Measurements from ENCODE around the gene TRRAP. TPM values are rescaled to one million over a fixed set of nuclear protein-coding genes. Genes with fewer than 3 reads are reported as not detected.

TRRAP gene
- total and polyA plus RNA-seq, 2 of the 8 experiments (the other 6 are each of a cell fraction or from before 2014, with no cell fraction given): 21.7 to 48.6 TPM

GRCh38 chr7:99028261-99028973 lies 150.1 kb downstream of the TRRAP start:
- no peak overlapping the region for H2BK20ac ChIP-seq (ENCODE audit: low read length)
- H3K27me3 ChIP-seq (replicated peaks in 1 of 4; ENCODE audit: control insufficient read depth in 3 of 4, extremely low read depth in 1 of 4, insufficient read depth in 3 of 4, low read length in 3 of 4): no peaks in the 10 kb centered on the region
- no peak for DNase-seq (ENCODE audit: low read depth in 1 of 2, low spot score in 2 of 2)
- no peak for TF ChIP-seq TCF12 (IDR thresholded peaks at IDR 0.05; ENCODE audit: low read depth, low read length)
- no peak for TF ChIP-seq PHF8 (conservative IDR thresholded peaks at IDR 0.05; ENCODE audit: low read depth, low read length)
- no peak for TF ChIP-seq USF2 (IDR thresholded peaks at IDR 0.05; ENCODE audit: low read length)
- no peak for TF ChIP-seq SUZ12 (IDR thresholded peaks at IDR 0.05; ENCODE audit: low read length)
- no peak for TF ChIP-seq RFX5 (IDR thresholded peaks at IDR 0.05; ENCODE audit: borderline replicate concordance, low read depth, low read length)
- TF ChIP-seq ZNF274 (IDR thresholded peaks at IDR 0.05; ENCODE audit: borderline replicate concordance, extremely low read depth, low read length): no peak
- TF ChIP-seq CHD2 (IDR thresholded peaks at IDR 0.05; ENCODE audit: low read length): no peak
- no peak for TF ChIP-seq JUN (IDR thresholded peaks at IDR 0.05; ENCODE audit: low read depth, low read length)
- TF ChIP-seq YY1 (IDR thresholded peaks at IDR 0.05; ENCODE audit: low read depth, low read length): no peak
- no peak for TF ChIP-seq MAX (IDR thresholded peaks at IDR 0.05)
- no peak for TF ChIP-seq CREB1 (IDR thresholded peaks at IDR 0.05)

More at GRCh38 chr7:99028261-99028973, 150.1 kb downstream of the TRRAP start:
- no peak overlapping the region for H3K9ac ChIP-seq (replicated peaks in 1 of 4; ENCODE audit: extremely low read depth in 1 of 4, low read depth in 3 of 4, low read length in 3 of 4)
- H4K5ac ChIP-seq (ENCODE audit: insufficient read length, low read depth, low read length): no peak overlapping the region
- no peaks in the 10 kb centered on the region for H3K79me2 ChIP-seq (ENCODE audit: control insufficient read depth in 1 of 2, insufficient read depth in 2 of 2, low read length in 2 of 2)
- 94% methylated on average over 25 of the region's 27 CpGs; no CpG with 5 or more reads in 1 of the 2 experiments for WGBS, 2 experiments (ENCODE audit: extremely low coverage in 1 of 2, insufficient coverage in 1 of 2, insufficient read length in 1 of 2, insufficient replicate concordance in 2 of 2, low coverage in 1 of 2, low lambda C conversion rate in 2 of 2, missing lambda C conversion rate in 1 of 2)
- H3K36me3 ChIP-seq (ENCODE audit: control insufficient read depth in 2 of 4, insufficient read depth in 4 of 4, low read length in 3 of 4): peaks cover 20 to 51% (median 33%) of the 10 kb centered on the region in 4 experiments
- no peak overlapping the region for H3K18ac ChIP-seq (ENCODE audit: extremely low read depth, low read length)
- ChIA-PET CTCF (ENCODE audit: partially characterized antibody) (interaction anchor here (0.6 to 2.2 kb wide), 3 partner anchors 9 to 200 kb away, joined by 3 to 12 read pairs (median 4); no protein-coding TSS in a partner anchor), POLR2A (ENCODE audit: partially characterized antibody) (interaction anchor here (0.9 to 1.5 kb wide), 2 partner anchors 9 to 12 kb away, joined by 3 read pairs; no protein-coding TSS in a partner anchor)
- no peak overlapping the region; the same call in 1 of the 2 replicates for H2BK5ac ChIP-seq (ENCODE audit: low read depth, low read length)
- no peak overlapping the region for H2BK120ac ChIP-seq (replicated peaks; ENCODE audit: low read depth, low read length)
- no peak overlapping the region for H3K23ac ChIP-seq (ENCODE audit: insufficient read length)
- no peak overlapping the region for H3K4me3 ChIP-seq (ENCODE audit: extremely low read depth in 1 of 4, insufficient read depth in 2 of 4, low read depth in 3 of 4, low read length in 4 of 4)
- H2BK12ac ChIP-seq (ENCODE audit: low read depth, low read length): no peak overlapping the region
- no peak overlapping the region for H2BK15ac ChIP-seq (ENCODE audit: low read length)
- H3K4me1 ChIP-seq (replicated peaks in 1 of 4; ENCODE audit: control insufficient read depth in 3 of 4, insufficient read depth in 4 of 4, low read length in 3 of 4): 0 out of 7 replicates have a peak, but pooled peaks cover 0 to 3% (median 0%) of the 10 kb centered on the region in 4 experiments
- no peak overlapping the region for H2AK5ac ChIP-seq (ENCODE audit: low read depth, low read length)
- H3K79me1 ChIP-seq (ENCODE audit: low read depth, low read length): no peaks in the 10 kb centered on the region; the same call in 1 of the 2 replicates
- H3K14ac ChIP-seq (ENCODE audit: insufficient read length): no peak overlapping the region
- H3K9me3 ChIP-seq (ENCODE audit: insufficient read depth in 2 of 2, low read depth in 1 of 2, low read length in 1 of 2): no peaks in the 10 kb centered on the region
- no peak for FAIRE-seq
- H4K20me1 ChIP-seq (replicated peaks in 1 of 2; ENCODE audit: control insufficient read depth in 1 of 2, insufficient read depth in 2 of 2, low read length in 2 of 2): peaks cover 0 to 3% of the 10 kb centered on the region in 2 experiments
- H2AFZ ChIP-seq (ENCODE audit: low read length): no peak overlapping the region
- H4K8ac ChIP-seq (ENCODE audit: extremely low read depth, insufficient read depth, low read length): peak overlapping the region; percentile 4; the same call in 1 of the 2 replicates
- no peak overlapping the region for H3K4me2 ChIP-seq (ENCODE audit: insufficient read depth in 1 of 2, low read depth in 2 of 2, low read length in 2 of 2)
- no peaks in the 10 kb centered on the region for H3K23me2 ChIP-seq (ENCODE audit: low read depth, low read length)
- no peak overlapping the region for H3K27ac ChIP-seq (ENCODE audit: low read depth, low read length)
- H4K91ac ChIP-seq (replicated peaks; ENCODE audit: insufficient read length, low read length): no peak overlapping the region
- no peak overlapping the region for H3K56ac ChIP-seq (replicated peaks; ENCODE audit: insufficient read length, low read depth, low read length)
- no peak overlapping the region for H3K4ac ChIP-seq (replicated peaks; ENCODE audit: insufficient read length, low read depth, low read length)

Data from H1 (cell line).